ENCODE measurements around the gene CUL4A. TPM values are rescaled to one million over a fixed set of nuclear protein-coding genes. Genes with fewer than 3 reads are reported as not detected.

The CUL4A gene
- total RNA-seq, 1 donor from 2014 or later: 79.4 TPM

Other genes starting within 250 kb of the CUL4A start
- 3.5 and 10.9 TPM in 2 replicates for gene MCF2L, start 240.4 kb upstream of the CUL4A start, total RNA-seq
- not detected in 2 replicates for gene F7, start 103.8 kb upstream of the CUL4A start, total RNA-seq
- gene F10, start 86.8 kb upstream of the CUL4A start, total RNA-seq: 0.22 and 0.60 TPM in 2 replicates
- 0.20 TPM in 1 of 2 replicates, not detected in the other for gene PROZ, start 51.0 kb upstream of the CUL4A start, total RNA-seq
- gene PCID2, start 944 bp upstream of the CUL4A start, total RNA-seq: 36.0 and 53.6 TPM in 2 replicates
- gene LAMP1, start 87.6 kb downstream of the CUL4A start, total RNA-seq: 169 and 251 TPM in 2 replicates
- gene GRTP1, start 154.5 kb downstream of the CUL4A start, total RNA-seq: 0.44 and 1.2 TPM in 2 replicates
- 0.20 and 0.44 TPM in 2 replicates for gene ADPRHL1, start 243.9 kb downstream of the CUL4A start, total RNA-seq

All from lung microvascular endothelial cell (primary cell).